GM12865 (cell line): ENCODE data around the gene SYT3.

Experiments
- DNase-seq: peaks from one replicate; pipeline ENCODE4 v3.0.0; 2010; ENCODE audit warnings: low read depth
- H3K4me3 ChIP-seq: 2 replicates; pipeline ENCODE4 v1.5.1; 2011; ENCODE audit warnings: mild to moderate bottlenecking, low read depth, low read length, control low read depth
- CTCF ChIP-seq: IDR thresholded peaks from 2 replicates; pipeline ENCODE4 v1.5.1; 2011; ENCODE audit warnings: low read length, control low read depth, low read depth, inconsistent platforms; ENCODE audit not compliant: insufficient read depth; ENCODE audit errors: missing control alignments

SYT3 gene

DNA sequence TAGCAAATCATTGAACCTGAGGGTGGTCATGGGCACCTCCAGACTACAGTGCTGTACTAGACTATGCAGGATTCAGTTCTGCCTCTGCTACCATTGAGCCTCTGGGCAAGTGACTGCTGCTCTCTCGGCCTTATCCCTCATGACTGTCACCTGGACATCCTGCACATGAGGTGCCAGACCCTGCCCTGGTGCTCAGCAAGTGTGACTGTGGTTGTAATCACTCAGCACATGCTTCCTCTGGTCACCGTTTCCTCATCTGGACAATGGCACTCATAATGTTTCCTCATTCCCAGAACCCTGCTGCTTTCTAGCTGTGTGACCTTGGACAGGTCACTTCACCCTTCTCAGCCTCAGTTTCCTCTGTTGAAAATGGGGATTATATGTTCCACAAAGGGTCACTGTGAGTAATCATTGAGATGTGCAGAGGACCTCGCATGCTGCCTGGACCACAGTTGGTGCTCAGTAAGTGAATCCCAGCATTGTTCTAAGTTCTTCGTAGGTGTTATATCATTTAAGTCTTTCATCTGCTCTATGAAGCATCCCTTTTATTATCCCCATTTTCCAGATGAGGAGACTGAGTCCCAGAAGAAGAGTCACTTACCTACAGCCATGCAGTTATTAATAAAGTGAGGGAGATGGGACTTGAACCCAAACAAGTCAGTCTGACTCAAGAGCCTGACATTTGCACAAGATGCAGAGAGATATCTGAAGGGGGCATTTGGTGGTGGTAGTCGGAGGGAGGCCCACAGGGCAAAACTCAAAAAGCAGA is 3.2 kb downstream of the SYT3 start:
- TF ChIP-seq CTCF = no peak
- no peak for DNase-seq
- no peak overlapping the region for H3K4me3 ChIP-seq

GRCh38 chr19:50633973-50634372 is 5.7 kb downstream of the SYT3 start:
- no peak for TF ChIP-seq CTCF
- no peak for DNase-seq
- no peak overlapping the region for H3K4me3 ChIP-seq

DNA sequence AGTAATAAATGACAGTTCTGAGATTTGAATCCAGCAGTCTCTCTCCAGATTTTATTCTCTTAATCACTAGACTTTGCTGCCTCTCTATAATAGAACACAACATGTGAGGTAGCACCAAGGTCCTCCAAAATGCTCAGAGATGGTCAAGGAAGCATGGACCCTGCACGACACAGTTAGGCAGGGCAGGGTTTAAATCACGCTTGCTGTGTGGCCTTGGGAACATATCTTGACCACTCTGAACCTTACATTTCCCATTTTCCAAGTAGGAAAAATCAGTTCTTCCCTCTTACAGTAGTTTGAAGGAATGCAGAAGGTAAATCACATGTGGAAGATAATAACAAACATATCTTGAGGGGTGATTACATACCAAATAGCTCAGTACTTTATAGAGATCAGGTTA is 6.3 kb downstream of the SYT3 start:
- no peak for TF ChIP-seq CTCF
- no peak overlapping the region for H3K4me3 ChIP-seq
- DNase-seq = no peak

DNA sequence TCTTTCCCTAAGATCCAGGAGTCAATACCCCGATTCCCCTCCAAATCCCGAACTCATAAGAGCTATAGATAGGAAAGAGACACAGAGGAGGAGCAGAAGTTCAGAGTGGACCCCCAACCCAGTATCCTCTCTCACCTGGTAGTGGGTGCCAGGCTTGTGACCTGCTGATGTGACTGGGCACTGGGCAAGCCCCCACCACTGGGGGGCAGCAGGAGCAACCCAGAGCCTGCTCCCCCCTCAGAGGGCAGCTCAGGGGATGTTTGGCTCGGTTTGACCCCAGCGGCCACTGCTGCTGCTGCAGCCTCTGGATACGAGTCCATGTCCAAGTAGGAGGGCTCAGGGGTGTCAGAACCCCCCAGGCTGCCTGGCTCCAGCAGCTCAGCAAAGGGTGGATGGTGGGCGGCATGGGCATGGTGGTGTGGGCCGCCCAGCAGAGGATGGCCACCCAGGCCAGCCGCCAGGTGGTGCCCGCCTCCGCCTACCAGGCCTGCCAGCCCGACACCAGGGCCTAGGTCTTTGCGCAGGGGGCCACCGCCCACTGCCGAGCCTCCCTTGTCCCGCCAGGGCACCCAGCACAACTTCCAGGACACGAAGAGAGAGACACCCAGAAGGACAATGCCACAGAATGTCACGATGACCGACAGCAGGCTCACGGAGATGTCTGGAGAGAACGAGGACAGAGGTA is 7.4 kb downstream of the SYT3 start:
- H3K4me3 ChIP-seq = no peak overlapping the region
- TF ChIP-seq CTCF = no peak
- no peak for DNase-seq

DNA sequence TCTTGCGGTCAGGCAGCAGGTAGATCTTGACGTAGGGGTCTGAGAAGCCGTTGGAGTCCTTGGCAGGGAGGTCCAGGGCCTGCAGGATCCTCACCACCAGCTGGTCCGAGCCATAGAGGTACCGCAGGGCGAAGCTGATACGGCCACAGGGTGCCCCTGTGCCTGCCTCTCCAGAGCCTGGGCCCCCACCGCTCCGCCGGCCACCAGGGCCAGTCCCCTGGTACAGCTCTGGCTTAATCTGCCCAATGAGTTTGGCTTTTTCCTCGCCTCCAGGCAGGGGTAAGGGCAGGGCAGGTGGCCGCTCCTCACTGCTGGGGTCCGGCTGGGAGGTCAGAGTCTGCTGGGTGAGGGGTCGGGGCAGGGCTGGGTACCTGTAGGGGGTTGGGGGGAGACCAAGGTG is 9.9 kb downstream of the SYT3 start:
- TF ChIP-seq CTCF = no peak
- DNase-seq = no peak
- no peak overlapping the region for H3K4me3 ChIP-seq

DNA sequence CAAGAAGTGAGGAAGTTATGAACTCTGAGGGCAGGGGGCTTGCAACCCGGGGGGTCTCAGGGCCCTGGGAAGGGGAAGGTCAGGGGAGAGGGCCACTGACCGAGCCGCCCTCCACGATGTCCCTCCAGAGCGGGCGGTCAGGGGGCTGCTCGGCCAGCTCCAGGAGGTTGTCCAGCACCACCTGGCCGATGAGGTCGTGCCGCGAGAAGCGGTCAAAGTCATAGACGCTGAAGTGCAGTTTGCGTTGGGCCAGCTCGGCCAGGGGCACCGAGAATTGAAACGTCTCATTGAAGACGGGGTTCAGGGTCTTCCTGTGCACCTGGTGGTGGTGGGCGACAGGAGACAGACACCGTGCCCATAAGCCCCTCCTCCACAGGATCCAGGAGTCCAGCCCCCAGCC is 10.5 kb downstream of the SYT3 start:
- no peak overlapping the region for H3K4me3 ChIP-seq
- DNase-seq = no peak
- no peak for TF ChIP-seq CTCF
